Fibroblast of villous mesenchyme (primary cell): ENCODE measurements around the gene NCOA3. TPM values are rescaled to one million over a fixed set of nuclear protein-coding genes. Genes with fewer than 3 reads are reported as not detected.
A peak's percentile ranks its signal among the peaks of the same experiment; 100 is the strongest.

Source experiments
- DNase-seq: peaks from one replicate; pipeline ENCODE4 v3.0.0-alpha.2; 2010; ENCODE audit warnings: low read depth
- H3K4me3 ChIP-seq: 2 replicates; pipeline ENCODE4 v1.5.1; 2011; ENCODE audit warnings: low read depth, mild to moderate bottlenecking, low read length
- CTCF ChIP-seq: IDR thresholded peaks from 2 replicates; pipeline ENCODE4 v1.5.1; 2012; ENCODE audit warnings: low read depth, mild to moderate bottlenecking, low read length; ENCODE audit not compliant: insufficient read depth
- total RNA-seq: library from RNA; depleted of rRNA; stranded (reverse); fragments of >200 nt; gene quantifications from 2 replicates; pipeline ENCODE4 v1.2.3, GENCODE V29; 2012

The NCOA3 gene
- total RNA-seq, 1 donor = 63.0 TPM

DNA sequence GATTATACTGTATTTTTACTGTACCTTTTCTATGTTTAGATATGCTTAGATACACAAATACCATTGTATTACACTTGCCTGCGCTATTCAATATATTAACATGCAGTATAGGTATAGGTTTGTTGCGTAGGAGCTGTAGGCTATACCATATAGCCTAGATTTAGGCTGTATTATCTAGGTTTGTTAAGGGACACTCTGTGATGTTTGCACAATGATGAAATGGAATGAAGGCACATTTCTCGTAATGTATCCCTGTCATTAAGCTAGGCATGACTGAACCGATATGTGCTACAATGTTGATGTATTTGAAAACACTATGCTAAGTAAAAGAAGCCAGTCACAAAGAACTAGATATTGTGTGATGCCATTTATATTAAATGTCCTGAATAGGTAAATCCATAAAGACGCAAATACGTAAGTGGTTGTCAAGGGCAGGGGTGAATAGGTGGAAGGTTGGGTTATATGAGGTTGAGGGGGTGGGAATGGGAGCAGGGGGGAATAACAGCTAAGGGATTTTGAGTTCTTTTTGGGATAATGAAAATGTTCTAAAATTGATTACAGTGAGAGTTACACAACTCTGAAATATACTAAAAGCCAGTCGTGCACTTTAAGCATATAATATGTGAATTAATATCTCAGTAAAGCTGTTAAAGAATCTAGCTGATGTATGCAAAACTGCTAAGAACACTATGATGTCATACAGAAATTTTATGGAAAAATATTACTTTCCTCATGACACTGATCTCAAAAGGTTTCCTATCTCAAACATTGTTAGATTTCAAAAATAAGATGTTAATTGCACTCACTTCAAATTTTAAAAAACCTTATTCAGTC is 97.4 kb downstream of the NCOA3 start:
- no peak for TF ChIP-seq CTCF
- H3K4me3 ChIP-seq = no peak overlapping the region
- no peak for DNase-seq

GRCh38 chr20:47600967-47601547 is 99.4 kb downstream of the NCOA3 start:
- TF ChIP-seq CTCF = no peak
- H3K4me3 ChIP-seq = no peak overlapping the region
- no peak for DNase-seq

DNA sequence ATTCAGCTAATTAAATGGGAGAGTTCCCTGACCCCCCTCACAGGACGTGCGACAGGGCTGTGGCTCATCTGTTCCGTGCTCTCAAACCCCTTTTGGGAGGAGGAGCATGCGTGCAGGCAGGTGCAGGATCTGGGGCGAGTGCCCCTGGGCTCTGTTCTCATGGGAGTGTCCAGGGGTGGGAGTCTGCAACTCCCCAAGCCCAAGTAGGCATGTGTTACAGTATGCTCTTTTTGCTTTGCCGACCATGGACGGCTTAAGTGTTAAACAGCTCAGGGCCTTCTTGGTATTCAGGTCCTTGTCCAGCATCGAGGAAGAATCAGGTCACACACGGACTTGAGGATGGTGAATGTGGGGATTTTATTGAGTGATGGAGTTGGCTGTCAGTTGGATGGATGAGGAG is 101.6 kb downstream of the NCOA3 start:
- H3K4me3 ChIP-seq = no peak overlapping the region
- no peak for DNase-seq
- TF ChIP-seq CTCF = no peak

- TF ChIP-seq CTCF = no peak
- no peak for DNase-seq
These were observed 104.2 kb downstream of the NCOA3 start for GRCh38 chr20:47605673-47606413.

DNA sequence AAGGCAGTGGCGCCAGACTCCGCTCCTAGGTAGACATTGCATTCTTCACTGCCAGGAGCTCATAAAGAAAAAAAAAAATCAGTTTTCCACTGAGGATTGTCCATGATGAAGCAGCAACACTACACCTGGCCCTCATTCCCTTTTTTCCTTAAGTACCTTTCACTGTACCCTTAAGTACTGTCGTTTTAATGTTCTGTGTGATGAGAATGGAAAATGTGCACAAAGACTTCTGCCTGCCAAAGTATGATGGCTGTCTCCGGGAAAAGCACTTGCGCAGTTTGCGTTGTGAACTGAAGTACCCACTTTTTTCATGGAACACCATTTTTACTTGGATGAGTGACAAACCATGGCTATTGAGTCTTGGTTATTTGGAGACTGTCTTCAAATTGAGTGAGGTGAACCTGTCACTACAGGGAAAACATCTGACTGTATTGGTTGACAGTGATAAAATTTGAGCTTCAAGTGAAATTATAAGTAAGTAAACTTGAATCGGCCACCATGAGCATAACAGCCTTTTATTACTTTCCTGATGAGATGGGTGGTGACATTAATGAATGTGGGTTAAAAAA is 104.8 kb downstream of the NCOA3 start:
- no peak for DNase-seq
- no peak overlapping the region for H3K4me3 ChIP-seq
- TF ChIP-seq CTCF = no peak

More at GRCh38 chr20:47605673-47606413, 104.2 kb downstream of the NCOA3 start:
- no peak overlapping the region for H3K4me3 ChIP-seq

- H3K4me3 ChIP-seq = no peak overlapping the region
- no peak for TF ChIP-seq CTCF
- DNase-seq = peak; percentile 72
These were observed 105.4 kb downstream of the NCOA3 start for GRCh38 chr20:47606983-47607613.
